Measurements from ENCODE around the gene UTF1.
"Not testable (repeated sequence)": the region's sequence is repeated elsewhere in the genome, so short reads cannot be mapped to it uniquely, and the experiment has no call there.

UTF1 gene

GRCh38 chr10:133227256-133227655, 2.8 kb upstream of the UTF1 start:
- no peak for DNase-seq (ENCODE audit: low read depth in 3 of 3)

DNA sequence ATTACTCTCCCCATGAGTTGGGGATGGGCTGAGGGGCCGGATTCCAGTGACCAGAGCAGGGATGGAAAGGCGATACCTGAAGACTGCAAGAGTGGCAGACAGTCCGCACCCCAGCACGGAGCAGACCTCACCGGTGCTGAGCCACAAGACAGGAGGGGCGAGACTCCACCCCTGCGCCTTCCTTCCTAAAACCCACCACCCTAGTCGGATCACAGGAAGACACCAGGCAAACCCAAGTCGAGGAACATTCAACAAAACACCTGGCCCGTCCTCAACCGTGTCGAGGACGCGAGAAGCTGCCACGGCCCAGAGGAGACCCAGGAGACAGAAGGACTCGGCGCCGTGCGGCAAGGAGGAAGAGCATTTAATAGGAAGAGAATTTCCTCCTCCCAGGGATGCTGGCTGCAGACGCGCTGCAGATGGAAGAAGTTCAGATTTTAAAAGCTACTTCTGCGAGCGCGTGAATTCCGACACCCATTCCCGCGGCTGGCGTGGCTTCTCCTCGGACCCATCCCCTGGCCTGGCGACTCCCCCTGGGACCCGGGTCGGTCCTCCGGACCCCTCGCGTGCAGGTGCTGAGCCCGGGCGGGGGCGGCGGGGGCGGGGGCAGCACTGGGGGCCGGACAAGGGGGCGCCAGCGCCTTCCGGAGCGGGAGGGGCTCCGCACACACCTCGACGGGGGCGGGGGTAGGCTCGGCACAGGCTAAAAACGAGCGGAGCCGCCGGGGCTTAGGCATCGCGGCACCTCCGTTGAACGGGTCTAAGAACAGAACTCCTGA, 563 bp upstream of the UTF1 start:
- no peak for DNase-seq (ENCODE audit: low read depth in 3 of 3)

DNA sequence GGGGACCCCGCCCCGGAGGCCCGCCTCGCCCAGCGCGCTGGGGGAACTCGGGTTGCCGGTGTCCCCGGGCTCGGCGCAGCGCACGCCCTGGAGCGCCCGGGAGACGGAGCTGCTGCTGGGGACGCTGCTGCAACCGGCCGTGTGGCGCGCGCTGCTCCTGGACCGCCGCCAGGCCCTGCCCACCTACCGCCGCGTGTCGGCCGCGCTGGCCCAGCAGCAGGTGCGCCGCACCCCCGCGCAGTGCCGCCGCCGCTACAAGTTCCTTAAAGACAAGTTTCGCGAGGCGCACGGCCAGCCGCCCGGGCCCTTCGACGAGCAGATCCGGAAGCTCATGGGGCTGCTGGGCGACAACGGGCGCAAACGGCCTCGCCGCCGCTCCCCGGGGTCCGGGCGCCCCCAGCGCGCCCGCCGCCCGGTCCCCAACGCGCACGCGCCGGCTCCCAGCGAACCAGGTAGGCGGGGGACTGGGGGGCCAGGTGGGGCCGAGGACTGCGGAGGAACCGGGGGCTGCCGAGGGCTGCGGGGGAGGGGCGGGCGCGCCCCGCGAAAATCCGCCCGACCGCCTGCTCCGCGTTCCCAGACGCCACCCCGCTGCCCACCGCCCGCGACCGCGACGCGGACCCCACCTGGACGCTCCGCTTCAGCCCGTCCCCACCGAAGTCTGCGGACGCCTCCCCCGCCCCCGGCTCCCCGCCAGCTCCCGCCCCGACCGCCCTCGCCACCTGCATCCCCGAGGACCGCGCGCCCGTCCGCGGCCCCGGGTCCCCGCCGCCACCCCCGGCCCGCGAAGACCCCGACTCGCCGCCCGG, 574 bp downstream of the UTF1 start:
- DNase-seq (ENCODE audit: low read depth in 3 of 3) = no peak

GRCh38 chr10:133231244-133231945, 1.4 kb downstream of the UTF1 start:
- DNase-seq (ENCODE audit: low read depth in 3 of 3) = no peak

- DNase-seq (ENCODE audit: low read depth in 3 of 3) = no peak
These were observed 2.0 kb downstream of the UTF1 start for GRCh38 chr10:133231946-133232574.

DNA sequence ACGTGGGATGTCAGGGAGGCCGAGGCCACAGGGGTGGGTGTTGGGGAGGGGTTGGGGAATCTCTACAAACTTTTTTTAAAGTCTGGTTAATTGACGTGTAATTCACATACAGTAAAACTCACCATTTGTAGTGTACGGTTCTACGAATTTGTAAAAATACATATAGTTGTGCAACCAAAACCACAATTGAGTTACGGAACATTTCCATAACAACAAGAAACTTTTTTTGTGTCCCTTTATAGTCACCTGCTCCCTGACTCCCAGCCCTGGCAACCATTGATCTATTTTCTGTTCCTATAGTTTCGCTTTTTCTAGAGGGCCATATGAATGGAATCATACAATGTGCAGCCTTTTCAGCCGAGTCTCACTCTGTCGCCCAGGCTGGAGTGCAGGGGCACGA, 4.8 kb downstream of the UTF1 start:
- not testable (repeated sequence) for DNase-seq (ENCODE audit: low read depth in 3 of 3)

- no peak for DNase-seq (ENCODE audit: low read depth in 3 of 3)
These were observed 5.3 kb downstream of the UTF1 start for GRCh38 chr10:133235265-133235855.

- no peak for DNase-seq (ENCODE audit: low read depth in 3 of 3)
These were observed 5.9 kb downstream of the UTF1 start for GRCh38 chr10:133235932-133236331.

DNA sequence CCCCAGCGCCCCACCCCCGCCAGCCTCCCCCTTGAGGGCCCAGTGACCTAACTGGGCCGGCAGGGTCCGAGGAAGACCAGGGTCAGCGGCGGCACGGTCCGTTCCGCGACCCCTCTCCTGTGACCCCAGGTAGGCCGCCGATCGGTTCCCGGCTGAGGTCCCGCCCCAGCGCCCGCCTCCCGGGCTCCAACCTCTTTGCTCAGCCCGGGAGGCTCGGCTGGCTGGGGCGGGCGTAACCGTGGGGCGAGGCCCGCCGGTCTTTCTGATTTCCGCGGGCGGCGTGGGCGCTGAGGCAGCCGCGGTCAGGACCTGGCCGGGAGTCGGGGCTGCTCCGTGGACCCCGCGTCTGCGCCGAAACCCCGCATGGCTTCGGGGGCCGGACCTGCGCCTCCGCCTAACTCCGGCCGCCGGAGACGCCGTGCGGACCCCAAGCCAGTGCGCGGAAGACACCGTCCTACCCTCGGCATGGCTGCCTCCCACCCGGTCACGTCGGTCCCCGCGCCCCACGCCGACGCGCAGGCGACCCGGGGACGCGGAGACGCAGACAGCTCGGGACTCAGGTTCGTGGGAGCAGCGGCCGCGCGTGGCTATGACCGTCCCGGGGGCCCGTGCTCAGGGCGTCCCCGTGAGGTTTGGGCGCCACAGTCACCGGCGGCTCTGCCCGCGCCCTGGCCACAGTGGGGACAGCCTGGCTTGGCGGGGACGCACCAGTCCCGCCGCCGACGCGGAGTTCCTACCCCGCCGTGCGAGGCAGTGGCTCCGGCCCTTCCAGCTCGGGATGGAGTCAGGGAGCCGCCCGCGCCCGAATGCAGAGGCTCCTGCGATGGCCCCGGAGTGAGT, 6.6 kb downstream of the UTF1 start:
- no peak for DNase-seq (ENCODE audit: low read depth in 3 of 3)

DNA sequence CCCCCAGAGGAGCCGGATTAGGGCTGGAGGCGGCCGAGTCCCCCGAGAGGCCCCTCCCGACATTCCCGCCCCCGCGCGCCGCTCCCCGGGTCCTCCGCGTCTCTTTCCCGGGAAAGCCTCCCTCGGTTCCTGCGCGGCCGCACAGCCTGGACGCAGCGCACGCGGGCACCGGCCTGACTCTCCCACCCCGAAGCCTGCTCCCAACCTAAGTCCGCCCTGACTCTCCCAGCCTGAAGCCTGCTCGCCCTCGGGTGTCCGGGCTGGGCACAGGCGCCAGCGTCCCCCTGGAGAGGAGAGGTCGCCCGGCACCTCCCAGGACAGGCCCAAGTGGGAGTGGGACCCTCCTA, 7.2 kb downstream of the UTF1 start:
- DNase-seq (ENCODE audit: low read depth in 3 of 3) = no peak

DNA sequence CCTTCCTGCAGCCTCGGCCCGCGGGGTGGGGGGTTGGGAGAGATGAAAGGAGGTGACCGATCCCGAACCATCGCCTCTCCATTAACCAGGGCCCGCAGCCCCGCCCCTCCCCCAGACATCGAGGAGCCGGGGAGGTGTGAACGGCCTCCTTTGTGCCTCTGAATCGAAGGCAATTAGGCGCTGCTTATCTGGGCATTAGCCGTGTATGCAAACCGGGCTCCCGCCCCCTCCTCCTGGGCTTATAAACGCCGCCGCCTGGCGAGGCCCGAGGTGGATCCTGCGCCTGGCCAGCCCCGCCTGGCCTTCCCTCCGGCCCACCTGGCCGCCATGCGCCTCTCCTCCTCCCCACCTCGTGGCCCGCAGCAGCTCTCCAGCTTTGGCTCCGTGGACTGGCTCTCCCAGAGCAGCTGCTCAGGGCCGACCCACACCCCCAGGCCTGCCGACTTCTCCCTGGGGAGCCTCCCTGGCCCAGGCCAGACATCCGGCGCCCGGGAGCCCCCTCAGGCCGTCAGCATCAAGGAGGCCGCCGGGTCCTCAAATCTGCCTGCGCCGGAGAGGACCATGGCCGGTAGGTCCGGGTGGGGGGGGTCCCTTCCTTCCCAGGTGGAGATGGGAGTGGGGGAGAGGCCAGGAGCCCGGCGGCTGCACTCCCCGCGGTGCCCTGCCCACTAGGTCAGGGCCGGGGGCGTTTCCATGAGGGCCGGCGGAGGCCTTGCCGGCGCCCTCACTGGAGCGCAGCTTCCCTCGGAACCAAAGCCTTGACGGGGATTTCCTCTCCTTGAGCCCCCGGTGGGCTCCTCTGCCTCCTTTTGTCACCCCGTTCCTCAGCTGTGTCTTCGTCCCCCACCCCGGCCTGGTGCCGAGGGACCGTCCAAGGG, 7.8 kb downstream of the UTF1 start, which contains the start of gene VENTX:
Gene VENTX, plus strand, starts transcription at position 268 of the 878 bp plus-strand sequence. Its CDS starts 60 bp downstream, at position 328.
- DNase-seq (ENCODE audit: low read depth in 3 of 3) = no peak

DNA sequence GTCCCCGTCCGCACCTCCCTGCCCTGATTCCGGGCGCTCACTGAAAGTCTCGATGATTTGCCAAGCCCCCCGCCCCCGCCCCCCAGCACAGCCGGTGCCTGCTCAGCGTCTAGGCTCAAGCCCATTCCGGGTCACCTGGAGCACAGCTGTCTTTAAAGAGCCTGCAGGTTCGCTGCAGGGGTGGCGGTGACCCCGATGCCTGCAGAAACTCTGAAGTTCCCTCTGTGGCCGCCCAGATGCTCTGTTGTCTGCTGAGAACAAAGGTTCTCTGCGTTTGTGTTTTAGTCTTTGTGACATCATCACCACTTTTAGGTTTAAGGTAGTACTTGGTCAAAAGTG, 8.4 kb downstream of the UTF1 start:
- no peak for DNase-seq (ENCODE audit: low read depth in 3 of 3)

- no peak for DNase-seq (ENCODE audit: low read depth in 3 of 3)
These were observed 10.0 kb downstream of the UTF1 start for GRCh38 chr10:133239990-133240389.

GRCh38 chr10:133241501-133242205, 11.6 kb downstream of the UTF1 start:
- DNase-seq (ENCODE audit: low read depth in 3 of 3) = no peak

DNA sequence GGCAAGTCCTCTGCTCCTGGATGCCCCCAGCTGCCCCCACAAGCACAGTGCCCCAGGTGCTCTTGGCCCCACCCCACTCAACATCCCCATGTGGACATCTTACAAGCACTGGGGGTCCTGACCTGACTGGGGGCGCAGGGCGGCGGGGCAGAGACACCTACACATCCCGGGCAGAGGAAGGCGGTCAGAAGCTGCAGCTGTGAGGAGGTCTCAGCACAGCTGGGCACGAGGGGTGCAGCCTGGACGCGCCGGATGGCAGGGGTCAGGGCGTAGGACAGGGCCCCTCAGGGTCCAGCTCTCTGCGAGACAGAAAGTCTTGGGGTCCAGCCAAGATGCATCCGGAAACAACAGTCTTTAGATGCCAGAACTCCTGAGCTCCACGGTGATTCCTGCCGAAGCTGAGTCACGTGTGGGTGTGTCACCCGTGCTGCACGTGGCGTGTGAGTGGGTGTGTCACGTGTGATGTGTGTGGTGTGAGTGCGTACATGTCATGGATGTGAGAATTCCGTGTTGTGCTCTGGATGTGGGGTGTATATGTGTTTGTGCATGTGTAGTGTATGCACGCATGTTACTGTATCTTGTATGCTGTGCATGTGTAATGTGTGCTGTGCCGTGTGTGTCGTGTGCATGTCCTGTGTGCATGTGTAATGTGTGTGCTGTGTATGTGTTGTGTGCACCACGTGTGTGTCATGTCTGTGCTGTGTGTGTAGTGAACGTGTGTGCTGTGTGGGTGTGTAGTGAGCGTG, 12.8 kb downstream of the UTF1 start:
- DNase-seq (ENCODE audit: low read depth in 3 of 3) = no peak

- DNase-seq (ENCODE audit: low read depth in 3 of 3) = no peak
These were observed 13.6 kb downstream of the UTF1 start for GRCh38 chr10:133243593-133243992.

- no peak for DNase-seq (ENCODE audit: low read depth in 3 of 3)
These were observed 15.6 kb downstream of the UTF1 start for GRCh38 chr10:133245439-133246235.

DNA sequence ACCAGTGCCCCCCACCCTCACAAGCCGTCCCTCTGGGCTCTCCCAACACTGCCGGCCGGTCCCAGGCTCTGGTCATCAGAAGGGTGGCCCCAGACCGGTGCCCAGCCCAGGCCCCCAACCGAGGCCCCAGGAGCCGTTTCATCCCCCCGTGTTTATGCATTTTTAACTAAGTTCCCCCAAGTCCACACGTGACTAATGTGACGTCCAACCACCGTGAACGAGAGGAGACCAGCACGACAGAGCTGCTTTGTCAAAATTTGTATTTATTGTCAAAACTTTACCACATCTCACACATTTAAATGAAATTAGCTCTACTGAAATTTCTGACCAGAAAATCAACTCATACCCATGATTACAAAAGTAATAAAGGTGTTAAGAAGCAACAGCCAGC, 16.2 kb downstream of the UTF1 start:
- no peak for DNase-seq (ENCODE audit: low read depth in 3 of 3)
